H1 (cell line): ENCODE results near the gene DERL3. TPM values are rescaled to one million over a fixed set of nuclear protein-coding genes. Genes with fewer than 3 reads are reported as not detected.

Source experiments
- CTCF ChIA-PET: fragments of 300-600 bp; sonication (Branson Sonifier 250); formaldehyde crosslinking; loops from one replicate; lab custom pipeline; 2021; ENCODE audit not compliant: partially characterized antibody; lab: Charles Lee
- POLR2A ChIA-PET: fragments of 300-600 bp; sonication (Branson Sonifier 250); formaldehyde crosslinking; loops from one replicate; lab custom pipeline; 2021; ENCODE audit warnings: inconsistent platforms; ENCODE audit not compliant: partially characterized antibody; lab: Charles Lee
- DNase-seq, 2 experiments: peaks; one replicate each; pipeline versions ENCODE4 v3.0.0 to v3.0.0-alpha.2; 2010 to 2022; ENCODE audit warnings: low spot score in 2 of 2, low read depth in 1 of 2, mixed read lengths in 1 of 2
- FAIRE-seq: peaks from 2 replicates; lab custom pipeline; 2011; peaks lifted over from hg19 to GRCh38; lab: Jason Lieb, UNC
- H2AFZ ChIP-seq: 2 replicates; pipeline ENCODE4 v1.8.1; 2012; ENCODE audit warnings: low read length, inconsistent platforms
- H2AK5ac ChIP-seq: 2 replicates; pipeline ENCODE4 v1.6.1; 2013; ENCODE audit warnings: low read depth, low read length
- H2BK120ac ChIP-seq: replicated peaks from 2 replicates; pipeline ENCODE3; 2013; ENCODE audit warnings: low read depth, low read length, inconsistent platforms
- H2BK12ac ChIP-seq: 2 replicates; pipeline ENCODE4 v1.6.1; 2013; ENCODE audit warnings: low read depth, low read length
- H2BK15ac ChIP-seq: 2 replicates; pipeline ENCODE4 v1.6.1; 2013; ENCODE audit warnings: low read length
- H2BK20ac ChIP-seq: 2 replicates; pipeline ENCODE4 v1.6.1; 2013; ENCODE audit warnings: low read length
- H2BK5ac ChIP-seq: 2 replicates; pipeline ENCODE4 v1.6.1; 2013; ENCODE audit warnings: low read depth, low read length
- H3K14ac ChIP-seq: 2 replicates; pipeline ENCODE4 v1.6.1; 2013; ENCODE audit warnings: inconsistent platforms; ENCODE audit not compliant: insufficient read length
- H3K18ac ChIP-seq: 2 replicates; pipeline ENCODE4 v1.6.1; 2013; ENCODE audit warnings: low read length; ENCODE audit errors: extremely low read depth
- H3K23ac ChIP-seq: 2 replicates; pipeline ENCODE4 v1.6.1; 2013; ENCODE audit warnings: inconsistent platforms; ENCODE audit not compliant: insufficient read length
- H3K23me2 ChIP-seq: 2 replicates; pipeline ENCODE4 v1.6.1; 2013; ENCODE audit warnings: low read depth, low read length
- H3K27ac ChIP-seq: 2 replicates; pipeline ENCODE4 v1.6.1; 2011; ENCODE audit warnings: low read depth, low read length, inconsistent platforms
- H3K27me3 ChIP-seq, 4 experiments: replicated peaks in 1 of 4; 1 replicate in 1 of 4; 2 replicates in 3 of 4; pipeline versions ENCODE4 v1.6.1 to v1.8.1; 2011 to 2013; ENCODE audit warnings: low read length in 3 of 4, mild to moderate bottlenecking in 3 of 4, inconsistent platforms in 2 of 4, mixed read lengths in 2 of 4, moderate library complexity in 1 of 4; ENCODE audit not compliant: control insufficient read depth in 3 of 4, insufficient read depth in 3 of 4; ENCODE audit errors: extremely low read depth in 1 of 4
- H3K36me3 ChIP-seq, 4 experiments: 2 replicates each; pipeline versions ENCODE4 v1.6.1 to v1.8.1; 2011 to 2013; ENCODE audit warnings: mild to moderate bottlenecking in 4 of 4, low read length in 3 of 4, moderate library complexity in 2 of 4, control low read depth in 1 of 4, inconsistent platforms in 1 of 4; ENCODE audit not compliant: insufficient read depth in 4 of 4, control insufficient read depth in 2 of 4
- H3K4ac ChIP-seq: replicated peaks from 2 replicates; pipeline ENCODE3; 2013; ENCODE audit warnings: low read length, low read depth, mixed read lengths, inconsistent platforms; ENCODE audit not compliant: insufficient read length
- H3K4me1 ChIP-seq, 4 experiments: replicated peaks in 1 of 4; 1 replicate in 1 of 4; 2 replicates in 3 of 4; pipeline versions ENCODE4 v1.6.1 to v1.8.1; 2011 to 2013; ENCODE audit warnings: low read length in 3 of 4, inconsistent platforms in 2 of 4, mixed read lengths in 1 of 4; ENCODE audit not compliant: insufficient read depth in 4 of 4, control insufficient read depth in 3 of 4
- H3K4me2 ChIP-seq, 2 experiments: 2 replicates each; pipeline versions ENCODE4 v1.6.1 to v1.8.1; 2011 to 2013; ENCODE audit warnings: low read depth in 2 of 2, low read length in 2 of 2, control low read depth in 1 of 2, inconsistent platforms in 1 of 2, mild to moderate bottlenecking in 1 of 2; ENCODE audit not compliant: insufficient read depth in 1 of 2
- H3K4me3 ChIP-seq, 4 experiments: fragments of 200-600, 300-600 bp in 1 of 4; sonication (generic), shearing (Covaris generic), sonication (Bioruptor Twin) in 1 of 4; 2 replicates each; pipeline versions ENCODE4 v1.5.1 to v1.8.1; 2011 to 2016; ENCODE audit warnings: low read length in 4 of 4, low read depth in 3 of 4, control low read depth in 2 of 4, inconsistent platforms in 2 of 4, mild to moderate bottlenecking in 2 of 4, mixed read lengths in 1 of 4, moderate library complexity in 1 of 4; ENCODE audit not compliant: insufficient read depth in 2 of 4; ENCODE audit errors: extremely low read depth in 1 of 4
- H3K56ac ChIP-seq: replicated peaks from 2 replicates; pipeline ENCODE3; 2013; ENCODE audit warnings: low read depth, mild to moderate bottlenecking, mixed read lengths, low read length, inconsistent platforms; ENCODE audit not compliant: insufficient read length
- H3K79me1 ChIP-seq: 2 replicates; pipeline ENCODE4 v1.6.1; 2013; ENCODE audit warnings: low read depth, low read length, control low read depth
- H3K79me2 ChIP-seq, 2 experiments: 2 replicates each; pipeline versions ENCODE4 v1.6.1 to v1.8.1; 2012 to 2013; ENCODE audit warnings: low read length in 2 of 2, mild to moderate bottlenecking in 2 of 2, inconsistent platforms in 1 of 2; ENCODE audit not compliant: insufficient read depth in 2 of 2, control insufficient read depth in 1 of 2
- H3K9ac ChIP-seq, 4 experiments: replicated peaks in 1 of 4; 1 replicate in 1 of 4; 2 replicates in 3 of 4; pipeline versions ENCODE4 v1.6.1 to v1.8.1; 2011 to 2013; ENCODE audit warnings: low read depth in 3 of 4, low read length in 3 of 4, control low read depth in 2 of 4, mild to moderate bottlenecking in 2 of 4, moderate library complexity in 2 of 4, inconsistent platforms in 1 of 4; ENCODE audit errors: extremely low read depth in 1 of 4
- H3K9me3 ChIP-seq, 2 experiments: 2 replicates each; pipeline versions ENCODE4 v1.6.1 to v1.8.1; 2012 to 2013; ENCODE audit warnings: mild to moderate bottlenecking in 2 of 2, moderate library complexity in 2 of 2, control low read depth in 1 of 2, inconsistent platforms in 1 of 2, low read depth in 1 of 2, low read length in 1 of 2, mixed read lengths in 1 of 2; ENCODE audit not compliant: insufficient read depth in 2 of 2
- H4K20me1 ChIP-seq, 2 experiments: replicated peaks in 1 of 2; 2 replicates each; pipeline versions ENCODE3 to v1.8.1; 2011 to 2013; ENCODE audit warnings: inconsistent platforms in 2 of 2, low read length in 2 of 2, mild to moderate bottlenecking in 1 of 2; ENCODE audit not compliant: insufficient read depth in 2 of 2, control insufficient read depth in 1 of 2
- H4K5ac ChIP-seq: 2 replicates; pipeline ENCODE4 v1.6.1; 2013; ENCODE audit warnings: low read length, low read depth, mixed read lengths, inconsistent platforms; ENCODE audit not compliant: insufficient read length
- H4K8ac ChIP-seq: 2 replicates; pipeline ENCODE4 v1.8.0; 2013; ENCODE audit warnings: mild to moderate bottlenecking, moderate library complexity, low read length, inconsistent platforms; ENCODE audit not compliant: insufficient read depth; ENCODE audit errors: extremely low read depth
- H4K91ac ChIP-seq: replicated peaks from 2 replicates; pipeline ENCODE3; 2013; ENCODE audit warnings: low read length, mixed read lengths, inconsistent platforms; ENCODE audit not compliant: insufficient read length
- BACH1 ChIP-seq: IDR thresholded peaks from 2 replicates; pipeline ENCODE4 v1.6.1; 2012; ENCODE audit warnings: low read length, improper control_type of control experiment
- CBX8 ChIP-seq: fragments of 300-800, 300-1000 bp; sonication (generic); IDR thresholded peaks from 2 replicates; pipeline ENCODE4 v1.7.1; 2016; ENCODE audit warnings: low read depth, low read length, borderline replicate concordance
- CREB1 ChIP-seq: IDR thresholded peaks from 2 replicates; pipeline ENCODE4 v1.6.1; 2012; ENCODE audit warnings: inconsistent platforms
- EZH2 ChIP-seq: fragments of 200-600 bp; sonication (generic); IDR thresholded peaks from 2 replicates; pipeline ENCODE4 v1.7.1; 2012; ENCODE audit warnings: low read depth, mild to moderate bottlenecking, moderate library complexity, low read length, inconsistent platforms; ENCODE audit not compliant: severe bottlenecking
- FOSL1 ChIP-seq: IDR thresholded peaks from 2 replicates; pipeline ENCODE4 v1.6.1; 2011; ENCODE audit warnings: mild to moderate bottlenecking, low read depth, low read length, moderate library complexity; ENCODE audit not compliant: insufficient read depth
- NRF1 ChIP-seq: IDR thresholded peaks from 2 replicates; pipeline ENCODE4 v1.6.1; 2011; ENCODE audit warnings: mild to moderate bottlenecking, low read depth, low read length, improper control_type of control experiment
- POLR2A ChIP-seq, 2 experiments: IDR thresholded peaks; 1 replicate in 1 of 2; 2 replicates in 1 of 2; pipeline ENCODE4 v1.6.1; 2011; ENCODE audit warnings: low read depth in 2 of 2, low read length in 2 of 2, mild to moderate bottlenecking in 2 of 2; ENCODE audit errors: control extremely low read depth in 1 of 2
- RAD21 ChIP-seq, 2 experiments: IDR thresholded peaks in 1 of 2; conservative IDR thresholded peaks in 1 of 2; 2 replicates each; pipeline ENCODE4 v1.6.1; 2011; ENCODE audit warnings: low read depth in 2 of 2, low read length in 2 of 2, improper control_type of control experiment in 1 of 2, inconsistent platforms in 1 of 2, mild to moderate bottlenecking in 1 of 2, moderate library complexity in 1 of 2
- RFX5 ChIP-seq: IDR thresholded peaks from 2 replicates; pipeline ENCODE4 v1.6.1; 2011; ENCODE audit warnings: low read depth, low read length, improper control_type of control experiment, borderline replicate concordance
- SIN3A ChIP-seq, 2 experiments: IDR thresholded peaks in 1 of 2; conservative IDR thresholded peaks in 1 of 2; 2 replicates each; pipeline ENCODE4 v1.6.1; 2011 to 2012; ENCODE audit warnings: low read length in 2 of 2, improper control_type of control experiment in 1 of 2, low read depth in 1 of 2, mild to moderate bottlenecking in 1 of 2
- SP2 ChIP-seq: IDR thresholded peaks from 2 replicates; pipeline ENCODE4 v1.6.1; 2012; ENCODE audit warnings: mild to moderate bottlenecking, low read length, inconsistent platforms
- TAF7 ChIP-seq: optimal IDR thresholded peaks from 2 replicates; pipeline ENCODE3; 2011; ENCODE audit warnings: low read depth, mild to moderate bottlenecking, inconsistent platforms, low read length, moderate library complexity, borderline replicate concordance
- TCF12 ChIP-seq: IDR thresholded peaks from 2 replicates; pipeline ENCODE4 v1.6.1; 2011; ENCODE audit warnings: low read depth, mild to moderate bottlenecking, low read length
- WGBS, 2 experiments: shearing (Covaris generic) in 1 of 2; methylation state at CpG; one replicate each; pipeline versions ENCODE4 v1.1.6 to v1.1.7; 2013 to 2015; ENCODE audit warnings: low lambda C conversion rate in 2 of 2, mixed read lengths in 2 of 2, inconsistent platforms in 1 of 2, low coverage in 1 of 2, missing lambda C conversion rate in 1 of 2; ENCODE audit not compliant: insufficient replicate concordance in 2 of 2, insufficient coverage in 1 of 2, insufficient read length in 1 of 2; ENCODE audit errors: extremely low coverage in 1 of 2, missing lambda C conversion rate in 1 of 2; 5-methylcytosine and 5-hydroxymethylcytosine counted together
- polyA plus RNA-seq, 7 experiments: library from polyadenylated mRNA; depleted of rRNA in 3 of 7; stranded (reverse) in 5 of 7; unstranded in 2 of 7; fragments of >200 nt in 5 of 7; fragments of 200-250 nt in 2 of 7; gene quantifications; 1 replicate in 5 of 7; 2 replicates in 1 of 7; 4 replicates in 1 of 7; pipeline versions ENCODE4 v1.2.1 to v1.2.3, GENCODE V29; 2011 to 2013; ENCODE audit warnings: missing spikeins in 2 of 7, mixed read lengths in 2 of 7
- total RNA-seq: library from RNA; stranded (reverse); fragmentation: NEBNext Ultra II Directional; extraction: Animal tissue kit (Norgen Biotek cat#: 25700); gene quantifications from 2 replicates; pipeline ENCODE4 v1.2.1, GENCODE V29; 2021
- TF ChIP-seq, protein P1 (sequence below): IDR thresholded peaks from 2 replicates; pipeline ENCODE4 v1.6.1; 2012; ENCODE audit warnings: inconsistent platforms

DERL3 gene
- total and polyA plus RNA-seq, 2 of the 8 experiments (the other 6 are each of a cell fraction or from before 2014, with no cell fraction given) = 8.7 to 19.5 TPM

- H3K79me2 ChIP-seq = no peaks in the 10 kb centered on the region
- DNase-seq (no peak), FAIRE-seq (no peak)
- H2BK12ac ChIP-seq = no peak overlapping the region
- H3K4me2 ChIP-seq = no peak overlapping the region
- no peaks in the 10 kb centered on the region for H3K4me1 ChIP-seq
- H4K8ac ChIP-seq = no peak overlapping the region
- no peaks in the 10 kb centered on the region for H3K23me2 ChIP-seq
- WGBS, 2 experiments = 83% methylated on average over 12 of the region's 12 CpGs; no CpG with 5 or more reads in 1 of the 2 experiments
- no peak overlapping the region for H2BK20ac ChIP-seq
- no peak overlapping the region for H4K91ac ChIP-seq
- no peak overlapping the region for H4K5ac ChIP-seq
- H3K4ac ChIP-seq = no peak overlapping the region
- no peak overlapping the region for H3K9ac ChIP-seq
- POLR2A ChIA-PET = no interaction called here
- H4K20me1 ChIP-seq = peaks cover 0 to 19% of the 10 kb centered on the region in 2 experiments
- H3K23ac ChIP-seq = no peak overlapping the region
- no peak overlapping the region for H2AK5ac ChIP-seq
- CTCF ChIA-PET = interaction anchor here (1.3 kb wide), 1 partner anchor 10 kb away, joined by 5 read pairs; no protein-coding TSS in a partner anchor
- no peak overlapping the region for H3K27ac ChIP-seq
- H3K18ac ChIP-seq = no peak overlapping the region
- H3K79me1 ChIP-seq = no peaks in the 10 kb centered on the region; the same call in 1 of the 2 replicates
- no peak overlapping the region for H2BK120ac ChIP-seq
- no peak overlapping the region for H3K14ac ChIP-seq
- no peaks in the 10 kb centered on the region for H3K9me3 ChIP-seq
- no peak overlapping the region for H2BK15ac ChIP-seq
- no peak overlapping the region for H3K4me3 ChIP-seq
- no peaks in the 10 kb centered on the region for H3K27me3 ChIP-seq
- H2BK5ac ChIP-seq = no peak overlapping the region
- H3K56ac ChIP-seq = no peak overlapping the region
- no peak overlapping the region for H2AFZ ChIP-seq
- H3K36me3 ChIP-seq = peaks cover 19 to 64% (median 48%) of the 10 kb centered on the region in 4 experiments; a peak in 6 of 8 replicates
- TF ChIP-seq SIN3A (conservative IDR thresholded peaks at IDR 0.05 in 1 of 2, IDR thresholded peaks at IDR 0.05 in 1 of 2; ENCODE audit: low read depth in 1 of 2, low read length in 2 of 2) (no peak), BACH1 (no peak), NRF1 (no peak), FOSL1 (no peak), POLR2A (IDR thresholded peaks at IDR 0.05; ENCODE audit: control extremely low read depth in 1 of 2, low read depth in 2 of 2, low read length in 2 of 2) (no peak), TAF7 (no peak), SP2 (no peak), CBX8 (no peak), RFX5 (no peak), TCF12 (no peak), EZH2 (no peak), RAD21 (IDR thresholded peaks at IDR 0.05 in 1 of 2, conservative IDR thresholded peaks at IDR 0.05 in 1 of 2; ENCODE audit: low read depth in 2 of 2, low read length in 2 of 2) (no peak), CREB1 (no peak)
- TF ChIP-seq, protein P1, sequence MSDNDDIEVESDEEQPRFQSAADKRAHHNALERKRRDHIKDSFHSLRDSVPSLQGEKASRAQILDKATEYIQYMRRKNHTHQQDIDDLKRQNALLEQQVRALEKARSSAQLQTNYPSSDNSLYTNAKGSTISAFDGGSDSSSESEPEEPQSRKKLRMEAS = no peak
Observed at GRCh38 chr22:23804781-23805291, 34.0 kb downstream of the DERL3 start.
